Smooth muscle cell (in vitro differentiated cells): ENCODE data around the gene CCAR1. TPM values are rescaled to one million over a fixed set of nuclear protein-coding genes. Genes with fewer than 3 reads are reported as not detected.

ENCODE experiments used
- DNase-seq: peaks from one replicate; lab custom pipeline; 2025; ENCODE audit not compliant: unreplicated experiment; lab: John Stamatoyannopoulos, UW
- H2AFZ ChIP-seq: fragments of 200-600 bp; sonication (generic); 2 replicates; pipeline ENCODE4 v1.6.0; 2016; ENCODE audit warnings: antibody characterized with exemption, low read depth, mild to moderate bottlenecking
- H3F3A ChIP-seq: fragments of 200-600 bp; sonication (generic); 2 replicates; pipeline ENCODE4 v1.6.0; 2017; ENCODE audit warnings: antibody characterized with exemption, low read depth
- H3K27ac ChIP-seq: fragments of 200-600 bp; sonication (generic); 2 replicates; pipeline ENCODE4 v1.5.1; 2016; ENCODE audit warnings: low read depth, mild to moderate bottlenecking
- H3K27me3 ChIP-seq: fragments of 200-600 bp; sonication (generic); 2 replicates; pipeline ENCODE4 v1.6.1; 2016; ENCODE audit warnings: low read depth, mild to moderate bottlenecking
- H3K36me3 ChIP-seq: fragments of 200-600 bp; sonication (generic); 2 replicates; pipeline ENCODE4 v1.5.1; 2016; ENCODE audit warnings: low read depth
- H3K4me1 ChIP-seq: fragments of 200-600 bp; sonication (generic); 2 replicates; pipeline ENCODE4 v1.5.1; 2016; ENCODE audit warnings: low read depth
- H3K4me2 ChIP-seq: fragments of 200-600 bp; sonication (generic); 2 replicates; pipeline ENCODE4 v1.6.0; 2016; ENCODE audit warnings: mild to moderate bottlenecking
- H3K4me3 ChIP-seq: fragments of 200-600 bp; sonication (generic); 2 replicates; pipeline ENCODE4 v1.5.1; 2016; ENCODE audit warnings: mild to moderate bottlenecking
- H3K79me2 ChIP-seq: fragments of 200-600 bp; sonication (generic); 2 replicates; pipeline ENCODE4 v1.6.0; 2016; ENCODE audit warnings: low read depth, mild to moderate bottlenecking
- H3K9ac ChIP-seq: fragments of 200-600 bp; sonication (generic); 2 replicates; pipeline ENCODE4 v1.6.0; 2016; ENCODE audit warnings: low read depth
- H3K9me3 ChIP-seq: fragments of 200-600 bp; sonication (generic); replicated peaks from 2 replicates; pipeline ENCODE4 v1.5.1; 2016; ENCODE audit warnings: low read depth
- H4K20me1 ChIP-seq: fragments of 200-600 bp; sonication (generic); 2 replicates; pipeline ENCODE4 v1.6.0; 2016; ENCODE audit warnings: low read depth
- WGBS: methylation state at CpG from one replicate; pipeline ENCODE4 v1.1.7; 2016; ENCODE audit warnings: low lambda C conversion rate; 5-methylcytosine and 5-hydroxymethylcytosine counted together
- polyA plus RNA-seq: library from polyadenylated mRNA; unstranded; fragments of >200 nt; fragmentation: Nextera tagmentation; extraction: Ambion mirVana; gene quantifications from 2 replicates; pipeline ENCODE4 v1.2.1, GENCODE V29; 2016
- total RNA-seq: library from RNA; depleted of rRNA; stranded (reverse); fragments of >200 nt; gene quantifications from 2 replicates; pipeline ENCODE4 v1.2.3, GENCODE V29; 2014
- TF ChIP-seq, protein P1 (sequence below): fragments of 200-600 bp; sonication (generic); IDR thresholded peaks from 2 replicates; pipeline ENCODE4 v1.5.1; 2017; ENCODE audit warnings: borderline replicate concordance, mild to moderate bottlenecking, antibody characterized with exemption; ENCODE audit not compliant: insufficient read depth, poor library complexity, severe bottlenecking

CCAR1 gene
- total and polyA plus RNA-seq, 2 experiments from 2014 or later: 48.7 to 51.4 TPM

DNA sequence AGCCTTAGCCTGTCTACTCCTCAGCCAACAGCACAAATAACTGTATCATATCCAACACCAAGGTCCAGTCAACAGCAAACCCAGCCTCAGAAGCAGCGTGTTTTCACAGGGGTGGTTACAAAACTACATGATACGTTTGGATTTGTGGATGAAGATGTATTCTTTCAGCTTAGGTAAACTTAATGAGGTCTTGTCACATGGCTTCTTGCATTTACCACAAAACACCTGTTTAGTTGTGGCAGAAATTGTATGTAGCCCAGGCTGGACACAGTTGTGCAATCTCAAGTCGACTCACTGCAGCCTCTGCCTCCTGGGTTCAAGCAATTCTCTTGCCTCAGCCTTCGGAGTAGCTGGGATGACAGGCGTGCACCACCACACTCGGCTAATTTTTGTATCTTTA lies 21.4 kb downstream of the CCAR1 start:
- H3F3A ChIP-seq: no peaks in the 10 kb centered on the region

DNA sequence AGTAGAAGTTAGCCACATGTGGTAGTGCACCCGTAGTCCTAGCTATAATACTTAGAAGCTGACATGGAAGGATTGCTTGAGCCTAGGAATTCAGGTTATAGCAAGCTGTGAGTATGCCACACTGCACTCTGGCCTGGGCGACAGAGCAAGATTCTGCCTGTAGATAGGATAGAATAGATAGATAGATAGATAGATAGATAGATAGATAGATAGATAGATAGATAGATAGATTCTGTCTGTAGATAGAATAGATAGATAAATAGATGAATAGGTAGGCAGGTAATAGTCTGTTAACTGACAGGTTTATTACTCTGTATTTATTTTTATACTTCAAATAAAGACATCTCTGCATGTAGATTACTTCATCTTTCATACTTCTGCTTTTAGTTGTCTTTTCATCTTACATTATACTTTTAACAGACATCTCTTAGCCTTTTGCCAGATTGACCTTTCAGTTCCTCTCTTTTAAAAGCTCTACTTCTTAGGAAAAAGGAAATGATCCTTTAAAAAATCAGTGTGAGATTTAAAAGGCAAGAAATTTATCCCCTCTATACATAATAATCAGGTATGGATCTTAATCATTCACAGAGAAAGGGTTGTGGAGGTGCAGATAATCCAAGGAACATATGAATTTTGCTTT lies 31.8 kb downstream of the CCAR1 start:
- 97% methylated on average over 2 of the region's 2 CpGs for WGBS

More for the DNA sequence above, 21.4 kb downstream of the CCAR1 start:
- Histone ChIP-seq H3K9ac (no peak overlapping the region), H3K9me3 (no peaks in the 10 kb centered on the region), H3K79me2 (peaks cover 13% of the 10 kb centered on the region), H3K4me2 (no peak overlapping the region), H3K27me3 (no peaks in the 10 kb centered on the region), H3K27ac (no peak overlapping the region), H3K4me1 (no peaks in the 10 kb centered on the region), H2AFZ (no peak overlapping the region), H3K4me3 (no peak overlapping the region), H4K20me1 (peaks cover 35% of the 10 kb centered on the region), H3K36me3 (peaks cover 11% of the 10 kb centered on the region)
- TF ChIP-seq, protein P1, sequence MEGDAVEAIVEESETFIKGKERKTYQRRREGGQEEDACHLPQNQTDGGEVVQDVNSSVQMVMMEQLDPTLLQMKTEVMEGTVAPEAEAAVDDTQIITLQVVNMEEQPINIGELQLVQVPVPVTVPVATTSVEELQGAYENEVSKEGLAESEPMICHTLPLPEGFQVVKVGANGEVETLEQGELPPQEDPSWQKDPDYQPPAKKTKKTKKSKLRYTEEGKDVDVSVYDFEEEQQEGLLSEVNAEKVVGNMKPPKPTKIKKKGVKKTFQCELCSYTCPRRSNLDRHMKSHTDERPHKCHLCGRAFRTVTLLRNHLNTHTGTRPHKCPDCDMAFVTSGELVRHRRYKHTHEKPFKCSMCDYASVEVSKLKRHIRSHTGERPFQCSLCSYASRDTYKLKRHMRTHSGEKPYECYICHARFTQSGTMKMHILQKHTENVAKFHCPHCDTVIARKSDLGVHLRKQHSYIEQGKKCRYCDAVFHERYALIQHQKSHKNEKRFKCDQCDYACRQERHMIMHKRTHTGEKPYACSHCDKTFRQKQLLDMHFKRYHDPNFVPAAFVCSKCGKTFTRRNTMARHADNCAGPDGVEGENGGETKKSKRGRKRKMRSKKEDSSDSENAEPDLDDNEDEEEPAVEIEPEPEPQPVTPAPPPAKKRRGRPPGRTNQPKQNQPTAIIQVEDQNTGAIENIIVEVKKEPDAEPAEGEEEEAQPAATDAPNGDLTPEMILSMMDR: no peak
- 80% methylated on average over 6 of the region's 6 CpGs for WGBS
- DNase-seq: no peak

DNA sequence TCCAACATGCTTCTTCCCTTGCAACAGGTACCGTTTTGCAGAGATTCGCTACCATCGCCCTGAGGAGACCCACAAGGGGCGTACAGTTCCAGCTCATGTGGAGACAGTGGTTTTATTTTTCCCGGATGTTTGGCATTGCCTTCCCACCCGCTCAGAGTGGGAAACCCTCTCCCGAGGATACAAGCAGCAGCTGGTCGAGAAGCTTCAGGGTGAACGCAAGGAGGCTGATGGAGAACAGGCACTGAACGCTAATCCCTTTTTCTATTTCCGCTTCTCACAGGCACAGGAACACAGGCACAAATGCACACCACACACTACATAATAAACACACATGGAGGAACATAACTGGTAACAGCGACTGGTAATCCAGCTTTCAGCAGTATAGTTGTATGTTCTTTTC lies 35.2 kb downstream of the CCAR1 start:
- H3K4me3 ChIP-seq: no peak overlapping the region
- no peak overlapping the region for H3K4me2 ChIP-seq
- WGBS: 95% methylated on average over 12 of the region's 12 CpGs
- no peaks in the 10 kb centered on the region for H3K27me3 ChIP-seq
- DNase-seq: no peak
- H3K79me2 ChIP-seq: no peaks in the 10 kb centered on the region
- no peak overlapping the region for H2AFZ ChIP-seq
- no peaks in the 10 kb centered on the region for H3F3A ChIP-seq
- no peaks in the 10 kb centered on the region for H4K20me1 ChIP-seq
- H3K27ac ChIP-seq: no peak overlapping the region
- TF ChIP-seq, protein P1: no peak
- H3K4me1 ChIP-seq: no peaks in the 10 kb centered on the region
- H3K9ac ChIP-seq: no peak overlapping the region
- peaks cover 50% of the 10 kb centered on the region for H3K36me3 ChIP-seq
- no peaks in the 10 kb centered on the region for H3K9me3 ChIP-seq

More for the DNA sequence above, 31.8 kb downstream of the CCAR1 start:
- Histone ChIP-seq H2AFZ (no peak overlapping the region), H3F3A (no peaks in the 10 kb centered on the region), H3K27me3 (no peaks in the 10 kb centered on the region), H3K79me2 (no peaks in the 10 kb centered on the region), H3K9me3 (no peaks in the 10 kb centered on the region), H4K20me1 (no peaks in the 10 kb centered on the region), H3K36me3 (peaks cover 73% of the 10 kb centered on the region), H3K4me1 (no peaks in the 10 kb centered on the region), H3K27ac (no peak overlapping the region), H3K4me3 (no peak overlapping the region), H3K4me2 (no peak overlapping the region), H3K9ac (no peak overlapping the region)
- DNase-seq: no peak
- TF ChIP-seq, protein P1: no peak

DNA sequence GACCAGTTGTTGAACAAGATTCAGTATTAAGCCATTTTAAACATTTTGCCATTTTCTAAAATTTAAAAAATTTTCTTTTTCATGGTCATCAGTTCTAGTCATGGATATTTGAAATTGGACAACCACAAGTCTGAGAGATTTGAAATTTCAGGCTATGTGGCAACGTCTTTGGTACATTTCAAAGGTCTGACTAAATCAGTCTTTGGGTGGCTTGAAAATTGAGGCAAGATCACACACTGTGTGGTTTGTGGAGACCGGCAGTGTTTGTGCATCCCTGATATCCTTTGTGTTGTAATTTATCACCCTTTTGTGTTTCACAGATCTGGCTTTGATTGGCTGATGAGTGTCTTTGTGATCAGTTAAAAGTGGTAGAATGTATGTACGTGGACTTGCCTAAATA lies 35.7 kb downstream of the CCAR1 start:
- no peaks in the 10 kb centered on the region for H3K27me3 ChIP-seq
- H3K9ac ChIP-seq: no peak overlapping the region
- peaks cover 47% of the 10 kb centered on the region for H3K36me3 ChIP-seq
- no peak overlapping the region for H3K4me3 ChIP-seq
- 92% methylated on average over 3 of the region's 3 CpGs for WGBS
- H3K4me2 ChIP-seq: no peak overlapping the region
- TF ChIP-seq, protein P1: no peak
- H3F3A ChIP-seq: no peaks in the 10 kb centered on the region
- no peaks in the 10 kb centered on the region for H3K9me3 ChIP-seq
- no peaks in the 10 kb centered on the region for H4K20me1 ChIP-seq
- no peak overlapping the region for H3K27ac ChIP-seq
- H2AFZ ChIP-seq: no peak overlapping the region
- H3K4me1 ChIP-seq: no peaks in the 10 kb centered on the region
- no peaks in the 10 kb centered on the region for H3K79me2 ChIP-seq
- DNase-seq: no peak
